ENCODE results near the gene FAM219B. TPM values are rescaled to one million over a fixed set of nuclear protein-coding genes. Genes with fewer than 3 reads are reported as not detected.

Gene FAM219B
- total and polyA plus RNA-seq, 9 donors: 40.7 to 77.6 (median 47.1) TPM

DNA sequence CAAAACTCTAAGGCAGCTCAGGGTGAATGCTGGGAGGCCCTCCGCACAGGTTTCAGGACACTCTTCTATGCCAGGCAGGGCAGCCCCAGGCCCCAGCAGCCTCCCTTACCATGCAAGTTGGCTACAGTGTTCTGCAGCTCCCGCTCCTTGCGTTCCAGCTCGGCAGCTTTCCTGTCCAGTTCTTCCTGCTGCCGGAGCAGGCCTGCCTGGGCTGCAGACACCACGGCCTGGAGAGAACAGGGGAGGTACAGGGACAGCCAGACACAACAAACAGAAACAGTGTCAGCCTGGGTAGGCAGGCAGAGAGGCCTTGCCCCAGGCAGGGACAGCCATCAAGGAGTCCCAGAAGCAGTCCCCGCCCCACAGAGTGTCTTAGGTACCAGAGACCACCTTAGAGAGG lies 54.7 kb downstream of the FAM219B start:
- Histone ChIP-seq H3K27me3 (ENCODE audit: control insufficient read depth, insufficient read depth, low read length) (no peaks in the 10 kb centered on the region), H3K27ac (ENCODE audit: low read length) (no peak overlapping the region), H3K36me3 (ENCODE audit: control insufficient read depth, insufficient read depth, low read length) (peaks cover 65% of the 10 kb centered on the region), H3K4me1 (ENCODE audit: control insufficient read depth, insufficient read depth, low read length) (peaks cover 33% of the 10 kb centered on the region), H3K9me3 (replicated peaks; ENCODE audit: control insufficient read depth, low read depth, low read length) (no peaks in the 10 kb centered on the region), H3K4me3 (ENCODE audit: low read length) (no peak overlapping the region)
- WGBS (ENCODE audit: insufficient coverage): 92% methylated on average over 6 of the region's 7 CpGs
- DNase-seq: no peak

DNA sequence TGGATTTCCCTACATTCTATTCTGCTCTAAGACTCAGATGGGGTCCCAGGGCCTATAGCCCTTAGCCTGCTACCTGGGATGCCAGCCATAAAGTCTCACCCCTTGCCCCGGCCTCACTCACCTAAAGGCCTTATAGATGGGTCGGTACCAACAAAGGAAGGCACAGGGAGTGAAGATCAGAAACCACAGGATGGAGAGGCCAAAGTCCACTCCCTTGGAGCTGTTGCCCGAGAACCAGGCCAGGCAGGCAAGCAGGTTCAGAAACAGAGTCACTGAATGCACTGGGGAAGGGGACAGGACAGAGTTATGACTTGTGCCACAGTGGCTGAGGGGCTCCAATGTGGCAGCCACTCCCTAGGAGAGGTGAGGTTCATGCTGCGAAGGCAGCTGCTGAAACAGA lies 56.3 kb downstream of the FAM219B start:
- WGBS (ENCODE audit: insufficient coverage): 91% methylated on average over 3 of the region's 4 CpGs
- peaks cover 69% of the 10 kb centered on the region for H3K36me3 ChIP-seq (ENCODE audit: control insufficient read depth, insufficient read depth, low read length)
- DNase-seq: no peak
- no peak overlapping the region for H3K27ac ChIP-seq (ENCODE audit: low read length)
- H3K9me3 ChIP-seq (replicated peaks; ENCODE audit: control insufficient read depth, low read depth, low read length): no peaks in the 10 kb centered on the region
- H3K4me1 ChIP-seq (ENCODE audit: control insufficient read depth, insufficient read depth, low read length): peaks cover 19% of the 10 kb centered on the region
- H3K4me3 ChIP-seq (ENCODE audit: low read length): no peak overlapping the region
- no peaks in the 10 kb centered on the region for H3K27me3 ChIP-seq (ENCODE audit: control insufficient read depth, insufficient read depth, low read length)

Other genes starting within 250 kb of the FAM219B start
- gene EDC3, start 210.8 kb downstream of the FAM219B start, total RNA-seq: 11.0 TPM
- gene EDC3, start 210.8 kb downstream of the FAM219B start, polyA plus RNA-seq (ENCODE audit: insufficient read depth in 1 of 8, insufficient read length in 8 of 8, low replicate concordance in 1 of 8): 10 to 100 TPM; 21.2 to 32.5 (median 27.1) TPM
- 0.13 TPM for gene CYP1A1, start 181.3 kb downstream of the FAM219B start, total RNA-seq
- under 1 TPM in 1 of 8 donors, not detected in 7; 0.33 TPM for gene CYP1A1, start 181.3 kb downstream of the FAM219B start, polyA plus RNA-seq (ENCODE audit: insufficient read depth in 1 of 8, insufficient read length in 8 of 8, low replicate concordance in 1 of 8)
- gene CYP1A2, start 158.0 kb downstream of the FAM219B start, total RNA-seq: not detected
- gene CYP1A2, start 158.0 kb downstream of the FAM219B start, polyA plus RNA-seq (ENCODE audit: insufficient read depth in 1 of 8, insufficient read length in 8 of 8, low replicate concordance in 1 of 8): under 1 TPM in 5 of 8 donors, not detected in 3; 0.05 to 0.19 (median 0.09) TPM
- 13.5 TPM for gene CSK, start 124.8 kb downstream of the FAM219B start, total RNA-seq
- gene CSK, start 124.8 kb downstream of the FAM219B start, polyA plus RNA-seq (ENCODE audit: insufficient read depth in 1 of 8, insufficient read length in 8 of 8, low replicate concordance in 1 of 8): 10 to 100 TPM; 33.2 to 47.0 (median 36.3) TPM
- 0.04 TPM for gene LMAN1L, start 94.0 kb downstream of the FAM219B start, total RNA-seq
- under 1 TPM in 2 of 8 donors, not detected in 6; 0.22 to 0.27 TPM for gene LMAN1L, start 94.0 kb downstream of the FAM219B start, polyA plus RNA-seq (ENCODE audit: insufficient read depth in 1 of 8, insufficient read length in 8 of 8, low replicate concordance in 1 of 8)
- gene CPLX3, start 80.2 kb downstream of the FAM219B start, total RNA-seq: not detected
- gene CPLX3, start 80.2 kb downstream of the FAM219B start, polyA plus RNA-seq (ENCODE audit: insufficient read depth in 1 of 8, insufficient read length in 8 of 8, low replicate concordance in 1 of 8): not detected
- 29.7 TPM for gene ULK3, start 63.7 kb downstream of the FAM219B start, total RNA-seq
- 10 to 100 TPM; 28.8 to 44.9 (median 35.8) TPM for gene ULK3, start 63.7 kb downstream of the FAM219B start, polyA plus RNA-seq (ENCODE audit: insufficient read depth in 1 of 8, insufficient read length in 8 of 8, low replicate concordance in 1 of 8)
- gene SCAMP2, start 33.5 kb downstream of the FAM219B start, total RNA-seq: 17.3 TPM
- 10 to 100 TPM; 50.3 to 74.5 (median 55.3) TPM for gene SCAMP2, start 33.5 kb downstream of the FAM219B start, polyA plus RNA-seq (ENCODE audit: insufficient read depth in 1 of 8, insufficient read length in 8 of 8, low replicate concordance in 1 of 8)
- 43.8 TPM for gene MPI, start 16.8 kb downstream of the FAM219B start, total RNA-seq
- 10 to 100 TPM; 45.9 to 63.3 (median 54.5) TPM for gene MPI, start 16.8 kb downstream of the FAM219B start, polyA plus RNA-seq (ENCODE audit: insufficient read depth in 1 of 8, insufficient read length in 8 of 8, low replicate concordance in 1 of 8)
- 64.1 TPM for gene COX5A, start 31.2 kb upstream of the FAM219B start, total RNA-seq
- gene COX5A, start 31.2 kb upstream of the FAM219B start, polyA plus RNA-seq (ENCODE audit: insufficient read depth in 1 of 8, insufficient read length in 8 of 8, low replicate concordance in 1 of 8): 100 to 1,000 TPM; 194 to 278 (median 233) TPM
- gene RPP25, start 49.9 kb upstream of the FAM219B start, total RNA-seq: 1.7 TPM
- 1 to 10 TPM in 7 of 8 donors, under 1 TPM in 1; 0.88 to 2.0 (median 1.5) TPM for gene RPP25, start 49.9 kb upstream of the FAM219B start, polyA plus RNA-seq (ENCODE audit: insufficient read depth in 1 of 8, insufficient read length in 8 of 8, low replicate concordance in 1 of 8)
- gene SCAMP5, start 88.7 kb upstream of the FAM219B start, total RNA-seq: 2.0 TPM
- gene SCAMP5, start 88.7 kb upstream of the FAM219B start, polyA plus RNA-seq (ENCODE audit: insufficient read depth in 1 of 8, insufficient read length in 8 of 8, low replicate concordance in 1 of 8): 10 to 100 TPM in 1 of 8 donors, 1 to 10 TPM in 7; 2.4 to 12.0 (median 4.0) TPM
- 8.0 TPM for gene PPCDC, start 116.7 kb upstream of the FAM219B start, total RNA-seq
- 1 to 10 TPM; 5.9 to 8.3 (median 7.3) TPM for gene PPCDC, start 116.7 kb upstream of the FAM219B start, polyA plus RNA-seq (ENCODE audit: insufficient read depth in 1 of 8, insufficient read length in 8 of 8, low replicate concordance in 1 of 8)

All from muscle of leg (tissue), 11 donors.